ENCODE results near the gene GRK3. TPM values are rescaled to one million over a fixed set of nuclear protein-coding genes. Genes with fewer than 3 reads are reported as not detected.
"Not testable (repeated sequence)": the region's sequence is repeated elsewhere in the genome, so short reads cannot be mapped to it uniquely, and the experiment has no call there.

Gene GRK3
- total and polyA plus RNA-seq, 2 of the 4 experiments (the other 2 are of a cell fraction) = 0.58 to 1.6 TPM

DNA sequence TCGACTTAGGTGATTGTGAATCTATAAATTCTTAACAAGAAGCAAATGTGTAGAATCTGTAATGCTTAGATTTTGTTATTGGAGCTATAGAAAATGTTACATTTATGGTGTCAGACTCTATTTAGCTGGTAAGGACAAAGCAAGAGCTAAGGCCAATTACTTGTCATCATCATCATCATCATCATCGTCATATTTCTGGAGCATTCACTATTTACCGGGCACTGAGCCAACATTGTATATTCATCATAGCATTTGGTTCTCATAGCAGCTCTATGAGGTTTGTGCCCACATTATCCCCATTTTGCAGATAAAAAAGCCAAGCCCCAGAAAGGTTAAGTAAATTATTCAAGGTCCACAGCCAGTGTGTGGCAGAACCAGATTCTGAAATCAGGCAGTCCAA is 36.4 kb upstream of the GRK3 start:
- H4K5ac ChIP-seq (ENCODE audit: low read depth, low read length); H4K91ac ChIP-seq (ENCODE audit: insufficient read depth, low read depth, low read length); H3K9ac ChIP-seq (ENCODE audit: low read depth, low read length); H3K27me3 ChIP-seq (ENCODE audit: control insufficient read depth, insufficient read depth, low read length); H3K36me3 ChIP-seq (ENCODE audit: control insufficient read depth, insufficient read depth, low read length); DNase-seq; ATAC-seq (ENCODE audit: low read depth); H2AK9ac ChIP-seq (replicated peaks; ENCODE audit: low read depth, low read length, poor library complexity); H3K18ac ChIP-seq (ENCODE audit: low read depth, low read length); in situ Hi-C loops (cut with MboI; ENCODE audit: low sequenced_read_pairs); dilution Hi-C loops (cut with HindIII; ENCODE audit: low sequenced_read_pairs, unreplicated experiment); POLR2A ChIA-PET (ENCODE audit: unreplicated experiment); H3K4me1 ChIP-seq (ENCODE audit: control insufficient read depth, insufficient read depth, low read length); H3K4me2 ChIP-seq (ENCODE audit: low read depth, low read length); H3K23ac ChIP-seq (ENCODE audit: low read depth, low read length); H3K4me3 ChIP-seq (ENCODE audit: insufficient read depth, low read depth, low read length); H3K27ac ChIP-seq (ENCODE audit: insufficient read depth, low read length); H2BK120ac ChIP-seq (ENCODE audit: low read depth, low read length); H3K79me1 ChIP-seq (ENCODE audit: low read depth in 1 of 2, low read length in 2 of 2); intact Hi-C loops (cut with micrococcal nuclease); H2BK5ac ChIP-seq (ENCODE audit: low read depth, low read length, poor library complexity, severe bottlenecking); H3K4ac ChIP-seq (ENCODE audit: low read depth, low read length); H2BK15ac ChIP-seq (ENCODE audit: low read depth, low read length); H2AK5ac ChIP-seq (ENCODE audit: low read depth, low read length); H2AFZ ChIP-seq (replicated peaks; ENCODE audit: low read length, poor library complexity); H4K8ac ChIP-seq (ENCODE audit: low read depth in 2 of 2, low read length in 2 of 2); H3K56ac ChIP-seq (ENCODE audit: extremely low read depth, insufficient read depth, low read length); BruUV-seq (replicated peaks); H3K9me3 ChIP-seq (ENCODE audit: control insufficient read depth, insufficient read depth, low read length); H3K14ac ChIP-seq (replicated peaks; ENCODE audit: low read depth, low read length); H2BK20ac ChIP-seq (ENCODE audit: low read depth, low read length); H4K20me1 ChIP-seq (ENCODE audit: insufficient read depth, low read length); H3K9me1 ChIP-seq (ENCODE audit: insufficient read depth, low read length): not testable (repeated sequence)
- CTCF ChIA-PET = interaction anchor here (0.6 kb wide), 1 partner anchor 327 kb away, joined by 5 read pairs; no protein-coding TSS in a partner anchor
- no CpG with 5 or more reads among the region's 3 CpGs for WGBS, 2 experiments (ENCODE audit: extremely low coverage in 2 of 2, insufficient read length in 1 of 2)

DNA sequence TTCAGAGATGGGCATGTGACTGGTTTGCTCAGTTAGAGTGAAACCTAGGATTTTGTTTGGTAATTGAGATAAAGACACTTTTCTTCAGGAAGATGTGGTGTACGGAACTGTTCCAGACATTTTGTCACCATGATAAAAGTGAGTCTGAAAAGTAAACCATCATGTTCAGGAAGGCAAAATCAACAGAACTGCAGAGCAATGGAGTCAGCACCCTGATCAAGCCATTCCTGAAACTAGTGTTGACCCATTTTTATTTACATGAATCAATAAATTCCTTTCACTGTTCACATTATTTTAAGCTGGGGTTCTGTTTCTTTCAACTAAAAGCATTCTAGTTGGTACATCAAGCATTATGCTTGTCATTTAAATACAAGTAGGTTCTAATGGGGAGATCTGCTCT is 35.4 kb upstream of the GRK3 start:
- H3K79me1 ChIP-seq (ENCODE audit: low read depth in 1 of 2, low read length in 2 of 2); H3K18ac ChIP-seq (ENCODE audit: low read depth, low read length); ATAC-seq (ENCODE audit: low read depth); H4K20me1 ChIP-seq (ENCODE audit: insufficient read depth, low read length); CTCF ChIA-PET; H2BK5ac ChIP-seq (ENCODE audit: low read depth, low read length, poor library complexity, severe bottlenecking); dilution Hi-C loops (cut with HindIII; ENCODE audit: low sequenced_read_pairs, unreplicated experiment); H3K56ac ChIP-seq (ENCODE audit: extremely low read depth, insufficient read depth, low read length); in situ Hi-C loops (cut with MboI; ENCODE audit: low sequenced_read_pairs); H2BK20ac ChIP-seq (ENCODE audit: low read depth, low read length); H2AK9ac ChIP-seq (replicated peaks; ENCODE audit: low read depth, low read length, poor library complexity); H3K4me2 ChIP-seq (ENCODE audit: low read depth, low read length); H3K4ac ChIP-seq (ENCODE audit: low read depth, low read length); H3K27me3 ChIP-seq (ENCODE audit: control insufficient read depth, insufficient read depth, low read length); H3K36me3 ChIP-seq (ENCODE audit: control insufficient read depth, insufficient read depth, low read length); H4K8ac ChIP-seq (ENCODE audit: low read depth in 2 of 2, low read length in 2 of 2); H4K5ac ChIP-seq (ENCODE audit: low read depth, low read length); H2BK120ac ChIP-seq (ENCODE audit: low read depth, low read length); H3K4me1 ChIP-seq (ENCODE audit: control insufficient read depth, insufficient read depth, low read length); H2AFZ ChIP-seq (replicated peaks; ENCODE audit: low read length, poor library complexity); H2AK5ac ChIP-seq (ENCODE audit: low read depth, low read length); H3K9me1 ChIP-seq (ENCODE audit: insufficient read depth, low read length); H3K27ac ChIP-seq (ENCODE audit: insufficient read depth, low read length); intact Hi-C loops (cut with micrococcal nuclease); H4K91ac ChIP-seq (ENCODE audit: insufficient read depth, low read depth, low read length); H2BK15ac ChIP-seq (ENCODE audit: low read depth, low read length); DNase-seq; H3K9me3 ChIP-seq (ENCODE audit: control insufficient read depth, insufficient read depth, low read length); POLR2A ChIA-PET (ENCODE audit: unreplicated experiment); BruUV-seq (replicated peaks); H3K4me3 ChIP-seq (ENCODE audit: insufficient read depth, low read depth, low read length); H3K9ac ChIP-seq (ENCODE audit: low read depth, low read length); H3K14ac ChIP-seq (replicated peaks; ENCODE audit: low read depth, low read length); H3K23ac ChIP-seq (ENCODE audit: low read depth, low read length): not testable (repeated sequence)
- no CpG with 5 or more reads among the region's 1 CpG for WGBS, 2 experiments (ENCODE audit: extremely low coverage in 2 of 2, insufficient read length in 1 of 2)

Measured in IMR-90 (cell line).